WERI-Rb-1 (cell line): ENCODE results near the gene STX3.

Experiments used
- DNase-seq: peaks from one replicate; pipeline ENCODE4 v3.0.0-alpha.2; 2020
- H3K27ac ChIP-seq: fragments of 250-450 bp; sonication (Bioruptor Pico); 2 replicates; pipeline ENCODE4 v1.5.1; 2020; ENCODE audit warnings: mild to moderate bottlenecking, moderate library complexity
- H3K27me3 ChIP-seq: fragments of 250-450 bp; sonication (Bioruptor Pico); 2 replicates; pipeline ENCODE4 v1.5.1; 2021; ENCODE audit warnings: mild to moderate bottlenecking, low read depth, moderate library complexity; ENCODE audit not compliant: insufficient read depth, severe bottlenecking
- H3K36me3 ChIP-seq: fragments of 250-450 bp; sonication (Bioruptor Pico); 2 replicates; pipeline ENCODE4 v1.5.1; 2020; ENCODE audit warnings: mild to moderate bottlenecking, moderate library complexity
- H3K4me3 ChIP-seq: 2 replicates; pipeline ENCODE4 v1.5.1; 2011; ENCODE audit warnings: low read depth, mild to moderate bottlenecking, control low read depth, low read length
- H3K9me3 ChIP-seq: fragments of 250-450 bp; sonication (Bioruptor Pico); 2 replicates; pipeline ENCODE4 v1.5.1; 2021; ENCODE audit warnings: mild to moderate bottlenecking, moderate library complexity; ENCODE audit not compliant: severe bottlenecking
- CTCF ChIP-seq: IDR thresholded peaks from 2 replicates; pipeline ENCODE4 v1.5.1; 2011; ENCODE audit warnings: low read depth, mild to moderate bottlenecking, control low read depth, inconsistent platforms, low read length

STX3 gene

GRCh38 chr11:59854871-59855270 lies 99.7 kb downstream of the STX3 start:
- no peak overlapping the region for H3K4me3 ChIP-seq
- H3K9me3 ChIP-seq, result no peaks in the 10 kb centered on the region
- H3K36me3 ChIP-seq, result no peaks in the 10 kb centered on the region
- DNase-seq, result no peak
- no peaks in the 10 kb centered on the region for H3K27me3 ChIP-seq
- TF ChIP-seq CTCF, result no peak
- no peak overlapping the region for H3K27ac ChIP-seq
